ENCODE measurements around the gene POLR2J.

DNA sequence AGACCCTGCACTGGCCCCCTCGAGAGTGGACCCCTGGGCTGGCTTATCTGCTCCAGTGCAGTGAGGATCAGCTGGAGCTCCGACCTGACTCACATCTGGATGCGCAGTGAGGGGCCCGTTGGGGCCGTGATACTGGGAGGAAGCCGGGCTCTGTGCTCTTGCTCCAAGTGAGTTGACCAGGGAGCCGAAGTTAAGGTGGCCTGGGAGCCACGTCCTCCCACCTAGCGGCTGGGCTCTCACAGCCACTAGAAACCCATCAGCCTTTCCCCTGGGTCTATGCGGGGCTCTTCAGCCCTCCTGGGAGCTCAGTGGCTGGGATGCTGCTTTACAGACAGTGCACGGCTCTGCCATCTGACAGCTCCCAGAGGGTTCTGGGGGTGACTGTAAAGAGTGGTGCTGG, 23.1 kb downstream of the POLR2J start:
- TF ChIP-seq, protein P1, sequence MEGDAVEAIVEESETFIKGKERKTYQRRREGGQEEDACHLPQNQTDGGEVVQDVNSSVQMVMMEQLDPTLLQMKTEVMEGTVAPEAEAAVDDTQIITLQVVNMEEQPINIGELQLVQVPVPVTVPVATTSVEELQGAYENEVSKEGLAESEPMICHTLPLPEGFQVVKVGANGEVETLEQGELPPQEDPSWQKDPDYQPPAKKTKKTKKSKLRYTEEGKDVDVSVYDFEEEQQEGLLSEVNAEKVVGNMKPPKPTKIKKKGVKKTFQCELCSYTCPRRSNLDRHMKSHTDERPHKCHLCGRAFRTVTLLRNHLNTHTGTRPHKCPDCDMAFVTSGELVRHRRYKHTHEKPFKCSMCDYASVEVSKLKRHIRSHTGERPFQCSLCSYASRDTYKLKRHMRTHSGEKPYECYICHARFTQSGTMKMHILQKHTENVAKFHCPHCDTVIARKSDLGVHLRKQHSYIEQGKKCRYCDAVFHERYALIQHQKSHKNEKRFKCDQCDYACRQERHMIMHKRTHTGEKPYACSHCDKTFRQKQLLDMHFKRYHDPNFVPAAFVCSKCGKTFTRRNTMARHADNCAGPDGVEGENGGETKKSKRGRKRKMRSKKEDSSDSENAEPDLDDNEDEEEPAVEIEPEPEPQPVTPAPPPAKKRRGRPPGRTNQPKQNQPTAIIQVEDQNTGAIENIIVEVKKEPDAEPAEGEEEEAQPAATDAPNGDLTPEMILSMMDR (IDR thresholded peaks at IDR 0.05), result no peak
- no peak for TF ChIP-seq POLR2A (IDR thresholded peaks at IDR 0.05)
- no peak for TF ChIP-seq EP300 (IDR thresholded peaks at IDR 0.05)
